ENCODE data around the gene TRAM2. TPM values are rescaled to one million over a fixed set of nuclear protein-coding genes. Genes with fewer than 3 reads are reported as not detected.

The TRAM2 gene
- total RNA-seq, 1 experiment from 2014 or later: 21.2 TPM

- Histone ChIP-seq H3K4ac (ENCODE audit: low read depth, low read length) (no peak overlapping the region), H4K91ac (ENCODE audit: insufficient read length, low read depth, low read length) (no peak overlapping the region), H3K23ac (ENCODE audit: insufficient read length, low read depth, low read length) (no peak overlapping the region), H3K27ac (ENCODE audit: insufficient read length, low read depth, low read length) (no peak overlapping the region), H4K8ac (replicated peaks; ENCODE audit: insufficient read length, low read depth, low read length) (no peak overlapping the region), H3T11ph (ENCODE audit: low read length) (no peak overlapping the region), H3K9me3 (ENCODE audit: control insufficient read depth, low read depth, low read length) (no peaks in the 10 kb centered on the region), H2BK5ac (ENCODE audit: insufficient read length, low read length) (no peak overlapping the region), H3K14ac (ENCODE audit: insufficient read depth, low read length) (no peak overlapping the region), H3K56ac (ENCODE audit: insufficient read length, low read depth, low read length) (no peak overlapping the region), H4K5ac (ENCODE audit: insufficient read length, low read depth, low read length) (no peak overlapping the region), H3K27me3 (ENCODE audit: insufficient read depth, low read length) (no peaks in the 10 kb centered on the region), H3K4me1 (ENCODE audit: insufficient read depth, low read length) (peaks cover 16% of the 10 kb centered on the region; the same call in 1 of the 2 replicates), H2BK120ac (ENCODE audit: low read depth, low read length, poor library complexity, severe bottlenecking) (no peak overlapping the region), H2AFZ (ENCODE audit: low read length) (no peak overlapping the region), H3K4me2 (ENCODE audit: insufficient read depth, insufficient read length, low read length) (no peak overlapping the region), H3K79me2 (ENCODE audit: insufficient read depth, low read length) (peaks cover 2% of the 10 kb centered on the region; the same call in 1 of the 2 replicates), H3K23me2 (ENCODE audit: insufficient read length, low read depth, low read length, poor library complexity, severe bottlenecking) (no peaks in the 10 kb centered on the region), H2BK12ac (ENCODE audit: insufficient read length, low read depth, low read length) (no peak overlapping the region), H3K18ac (ENCODE audit: insufficient read length, low read depth, low read length) (no peak overlapping the region), H2AK5ac (ENCODE audit: insufficient read length, low read length) (no peak overlapping the region), H2BK15ac (ENCODE audit: low read depth, low read length) (no peak overlapping the region), H3K79me1 (ENCODE audit: insufficient read depth, low read depth, low read length, poor library complexity, severe bottlenecking) (no peaks in the 10 kb centered on the region), H3K9ac (ENCODE audit: extremely low read depth, insufficient read length, low read length) (no peak overlapping the region), H2BK20ac (ENCODE audit: low read depth, low read length, poor library complexity, severe bottlenecking) (no peak overlapping the region), H4K20me1 (ENCODE audit: control insufficient read depth, insufficient read depth, insufficient read length) (no peaks in the 10 kb centered on the region)
- no CpG with 5 or more reads among the region's 5 CpGs for WGBS (ENCODE audit: extremely low coverage, insufficient read length, low lambda C conversion rate)
- no peak overlapping the region for H3K4me3 Mint-ChIP-seq
- H3K4me1 Mint-ChIP-seq: peaks cover 28% of the 10 kb centered on the region in 2 experiments
- no peaks in the 10 kb centered on the region for H3K9me3 Mint-ChIP-seq
- no peak for TF ChIP-seq CTCF (conservative IDR thresholded peaks at IDR 0.05)
- H3K27ac Mint-ChIP-seq: peak overlapping the region in 2 of 3 experiments; percentile 40 to 88; a peak in 2 of 7 replicates
- H3K36me3 Mint-ChIP-seq (ENCODE audit: insufficient read depth in 1 of 3, low read depth in 3 of 3): peaks cover 4 to 16% (median 5%) of the 10 kb centered on the region in 3 experiments; a peak in 4 of 7 replicates
- no peak for DNase-seq
- H3K27me3 Mint-ChIP-seq (ENCODE audit: low read depth): no peaks in the 10 kb centered on the region
Observed at GRCh38 chr6:52535711-52536423, 41.0 kb downstream of the TRAM2 start.

Measured in H9 (cell line).